Measurements from ENCODE around the gene MVB12B. TPM values are rescaled to one million over a fixed set of nuclear protein-coding genes. Genes with fewer than 3 reads are reported as not detected.
A peak's percentile ranks its signal among the peaks of the same experiment; 100 is the strongest.

The MVB12B gene
- total and polyA plus RNA-seq, 8 donors: 2.3 to 21.9 (median 6.4) TPM

GRCh38 chr9:126374366-126374781, 47.7 kb downstream of the MVB12B start:
- intact Hi-C loops (cut with DNase I; ENCODE audit: low total_unique reads): no loop called here

DNA sequence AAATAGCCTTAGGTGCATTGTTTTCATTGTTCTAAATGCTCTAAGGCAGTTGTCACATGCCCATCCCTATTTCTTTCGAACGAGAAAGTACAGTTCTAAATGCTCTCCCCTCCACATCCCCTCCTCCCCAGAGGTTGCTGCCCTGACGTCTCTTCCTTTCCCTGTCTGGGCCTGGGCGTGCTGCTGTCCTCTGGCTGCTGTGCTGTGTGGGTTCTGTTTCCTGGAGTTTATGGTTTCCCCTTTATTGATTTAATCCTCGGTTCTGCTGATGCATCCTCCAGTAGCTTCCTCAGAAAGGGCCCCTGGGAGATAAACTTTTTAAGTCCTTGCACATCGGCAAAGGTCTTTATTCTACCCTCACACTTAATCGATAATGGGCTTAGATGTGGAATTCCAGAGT, 48.8 kb downstream of the MVB12B start:
- peaks cover 0 to 65% (median 33%) of the 10 kb centered on the region in 4 donors for H3K4me1 ChIP-seq
- peak overlapping the region in 3 of 5 donors; percentile 5 to 18 (median 10) for H3K27ac ChIP-seq
- 38 to 66% (median 60%) methylated on average over 7 of the region's 7 CpGs for WGBS, 5 donors
- H3K27me3 ChIP-seq: no peaks in the 10 kb centered on the region
- H3K4me3 ChIP-seq: no peak overlapping the region
- DNase-seq: peak in 1 of 2 donors; percentile 56
- TF ChIP-seq, protein P1, sequence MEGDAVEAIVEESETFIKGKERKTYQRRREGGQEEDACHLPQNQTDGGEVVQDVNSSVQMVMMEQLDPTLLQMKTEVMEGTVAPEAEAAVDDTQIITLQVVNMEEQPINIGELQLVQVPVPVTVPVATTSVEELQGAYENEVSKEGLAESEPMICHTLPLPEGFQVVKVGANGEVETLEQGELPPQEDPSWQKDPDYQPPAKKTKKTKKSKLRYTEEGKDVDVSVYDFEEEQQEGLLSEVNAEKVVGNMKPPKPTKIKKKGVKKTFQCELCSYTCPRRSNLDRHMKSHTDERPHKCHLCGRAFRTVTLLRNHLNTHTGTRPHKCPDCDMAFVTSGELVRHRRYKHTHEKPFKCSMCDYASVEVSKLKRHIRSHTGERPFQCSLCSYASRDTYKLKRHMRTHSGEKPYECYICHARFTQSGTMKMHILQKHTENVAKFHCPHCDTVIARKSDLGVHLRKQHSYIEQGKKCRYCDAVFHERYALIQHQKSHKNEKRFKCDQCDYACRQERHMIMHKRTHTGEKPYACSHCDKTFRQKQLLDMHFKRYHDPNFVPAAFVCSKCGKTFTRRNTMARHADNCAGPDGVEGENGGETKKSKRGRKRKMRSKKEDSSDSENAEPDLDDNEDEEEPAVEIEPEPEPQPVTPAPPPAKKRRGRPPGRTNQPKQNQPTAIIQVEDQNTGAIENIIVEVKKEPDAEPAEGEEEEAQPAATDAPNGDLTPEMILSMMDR (IDR thresholded peaks at IDR 0.05): no peak
- TF ChIP-seq POLR2AphosphoS5 (IDR thresholded peaks at IDR 0.05): no peak
- TF ChIP-seq EP300 (IDR thresholded peaks at IDR 0.05): no peak
- no peak for TF ChIP-seq POLR2A (IDR thresholded peaks at IDR 0.05)
- peaks cover 0 to under 1% (median under 1%) of the 10 kb centered on the region in 4 donors for H3K36me3 ChIP-seq
- intact Hi-C loops (cut with DNase I; ENCODE audit: low total_unique reads): no loop called here
- no peaks in the 10 kb centered on the region for H3K9me3 ChIP-seq

More at GRCh38 chr9:126374366-126374781, 47.7 kb downstream of the MVB12B start:
- no peaks in the 10 kb centered on the region for H3K36me3 ChIP-seq
- no peaks in the 10 kb centered on the region for H3K9me3 ChIP-seq
- WGBS, 5 donors: 86 to 92% (median 89%) methylated on average over 4 of the region's 4 CpGs
- no peak for DNase-seq
- H3K4me3 ChIP-seq: no peak overlapping the region
- peaks cover 0 to 65% (median 33%) of the 10 kb centered on the region in 4 donors for H3K4me1 ChIP-seq
- no peak overlapping the region for H3K27ac ChIP-seq
- no peak for TF ChIP-seq EP300 (IDR thresholded peaks at IDR 0.05)
- TF ChIP-seq POLR2A (IDR thresholded peaks at IDR 0.05): no peak
- TF ChIP-seq, protein P1 (IDR thresholded peaks at IDR 0.05): no peak
- no peak for TF ChIP-seq POLR2AphosphoS5 (IDR thresholded peaks at IDR 0.05)
- H3K27me3 ChIP-seq: no peaks in the 10 kb centered on the region

GRCh38 chr9:126376311-126377175, 49.9 kb downstream of the MVB12B start:
- Histone ChIP-seq H3K36me3 (peaks cover 0 to 12% (median 8%) of the 10 kb centered on the region in 4 donors), H3K4me3 (no peak overlapping the region), H3K9me3 (no peaks in the 10 kb centered on the region), H3K27me3 (no peaks in the 10 kb centered on the region), H3K4me1 (peaks cover 0 to 58% (median 29%) of the 10 kb centered on the region in 4 donors), H3K27ac (peak overlapping the region in 3 of 5 donors; percentile 10 to 18 (median 11))
- WGBS, 5 donors: 60 to 79% (median 67%) methylated on average over 17 to 18 of the region's 18 CpGs
- peak in 1 of 2 donors; percentile 84 for DNase-seq
- TF ChIP-seq EP300 (IDR thresholded peaks at IDR 0.05): no peak
- TF ChIP-seq POLR2AphosphoS5 (IDR thresholded peaks at IDR 0.05): no peak
- no peak for TF ChIP-seq POLR2A (IDR thresholded peaks at IDR 0.05)
- TF ChIP-seq, protein P1 (IDR thresholded peaks at IDR 0.05): no peak
- intact Hi-C loops (cut with DNase I; ENCODE audit: low total_unique reads): no loop called here

GRCh38 chr9:126377176-126377509, 50.5 kb downstream of the MVB12B start:
- H3K27me3 ChIP-seq: no peaks in the 10 kb centered on the region
- DNase-seq: no peak
- no peak overlapping the region for H3K27ac ChIP-seq
- peaks cover 0 to 52% (median 26%) of the 10 kb centered on the region in 4 donors for H3K4me1 ChIP-seq
- intact Hi-C loops (cut with DNase I; ENCODE audit: low total_unique reads): no loop called here
- no peaks in the 10 kb centered on the region for H3K9me3 ChIP-seq
- 84 to 97% (median 96%) methylated on average over 2 of the region's 2 CpGs for WGBS, 5 donors
- H3K4me3 ChIP-seq: no peak overlapping the region
- no peak for TF ChIP-seq POLR2A (IDR thresholded peaks at IDR 0.05)
- no peak for TF ChIP-seq EP300 (IDR thresholded peaks at IDR 0.05)
- no peak for TF ChIP-seq POLR2AphosphoS5 (IDR thresholded peaks at IDR 0.05)
- TF ChIP-seq, protein P1 (IDR thresholded peaks at IDR 0.05): no peak
- peaks cover 0 to 17% (median 8%) of the 10 kb centered on the region in 4 donors for H3K36me3 ChIP-seq
